Measurements from ENCODE around the gene JAK3. TPM values are rescaled to one million over a fixed set of nuclear protein-coding genes. Genes with fewer than 3 reads are reported as not detected.

The JAK3 gene
- total RNA-seq, 2 donors from 2014 or later = 1.5 to 10.1 TPM

DNA sequence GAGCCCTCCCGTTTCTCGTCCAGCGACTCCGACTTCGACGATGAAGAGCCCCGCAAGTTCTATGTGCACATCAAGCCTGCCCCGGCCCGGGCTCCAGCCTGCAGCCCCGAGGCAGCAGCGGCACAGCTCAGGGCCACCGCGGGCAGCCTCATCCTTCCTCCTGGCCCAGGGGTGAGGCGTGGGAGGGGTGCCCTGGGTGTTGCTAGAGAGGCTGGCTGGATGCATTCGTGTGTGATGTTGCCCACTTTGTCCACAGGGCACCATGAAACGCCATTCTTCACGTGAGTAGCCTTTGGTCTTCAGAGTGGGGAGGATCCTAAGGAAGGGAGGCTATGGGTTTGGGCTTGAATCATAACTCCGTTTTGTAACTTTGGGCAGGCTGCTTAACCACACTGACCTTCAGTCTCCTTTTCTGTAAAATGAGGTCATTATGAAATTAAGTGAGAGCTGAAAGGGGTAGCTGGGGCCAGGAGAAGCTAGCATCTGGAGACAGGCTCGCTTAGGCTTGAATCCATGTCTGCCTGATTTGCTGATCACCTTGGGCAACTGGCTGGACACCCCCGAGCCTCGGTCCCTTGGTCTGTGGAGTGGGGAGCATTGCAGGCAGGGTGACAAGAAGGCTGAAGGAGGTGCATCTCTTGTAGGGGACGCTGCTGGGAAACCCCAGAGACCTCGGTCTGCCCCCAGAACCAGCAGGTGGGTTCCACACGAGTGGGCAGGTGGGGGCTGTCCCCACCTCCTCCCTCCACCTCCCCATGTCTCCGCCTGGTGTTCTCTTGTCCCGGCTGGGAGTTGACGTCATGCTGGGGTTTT, 71.6 kb downstream of the JAK3 start:
- intact Hi-C loops (cut with DNase I) = loop anchor here (10.0 kb wide), 1 partner anchor 171 kb away; no protein-coding TSS in a partner anchor
- Histone ChIP-seq H3K27ac (no peak overlapping the region), H3K4me1 (replicated peaks) (no peaks in the 10 kb centered on the region), H3K4me3 (no peak overlapping the region), H3K9me3 (no peaks in the 10 kb centered on the region), H3K27me3 (replicated peaks; ENCODE audit: insufficient read depth) (peaks cover 2% of the 10 kb centered on the region), H3K36me3 (no peaks in the 10 kb centered on the region)
- TF ChIP-seq POLR2AphosphoS5 (IDR thresholded peaks at IDR 0.05) = no peak
- no peak for TF ChIP-seq POLR2A (IDR thresholded peaks at IDR 0.05)
- TF ChIP-seq, protein P1, sequence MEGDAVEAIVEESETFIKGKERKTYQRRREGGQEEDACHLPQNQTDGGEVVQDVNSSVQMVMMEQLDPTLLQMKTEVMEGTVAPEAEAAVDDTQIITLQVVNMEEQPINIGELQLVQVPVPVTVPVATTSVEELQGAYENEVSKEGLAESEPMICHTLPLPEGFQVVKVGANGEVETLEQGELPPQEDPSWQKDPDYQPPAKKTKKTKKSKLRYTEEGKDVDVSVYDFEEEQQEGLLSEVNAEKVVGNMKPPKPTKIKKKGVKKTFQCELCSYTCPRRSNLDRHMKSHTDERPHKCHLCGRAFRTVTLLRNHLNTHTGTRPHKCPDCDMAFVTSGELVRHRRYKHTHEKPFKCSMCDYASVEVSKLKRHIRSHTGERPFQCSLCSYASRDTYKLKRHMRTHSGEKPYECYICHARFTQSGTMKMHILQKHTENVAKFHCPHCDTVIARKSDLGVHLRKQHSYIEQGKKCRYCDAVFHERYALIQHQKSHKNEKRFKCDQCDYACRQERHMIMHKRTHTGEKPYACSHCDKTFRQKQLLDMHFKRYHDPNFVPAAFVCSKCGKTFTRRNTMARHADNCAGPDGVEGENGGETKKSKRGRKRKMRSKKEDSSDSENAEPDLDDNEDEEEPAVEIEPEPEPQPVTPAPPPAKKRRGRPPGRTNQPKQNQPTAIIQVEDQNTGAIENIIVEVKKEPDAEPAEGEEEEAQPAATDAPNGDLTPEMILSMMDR (IDR thresholded peaks at IDR 0.05) = no peak
- no peak for DNase-seq (ENCODE audit: low spot score)
- 74% methylated on average over 26 of the region's 27 CpGs for WGBS

DNA sequence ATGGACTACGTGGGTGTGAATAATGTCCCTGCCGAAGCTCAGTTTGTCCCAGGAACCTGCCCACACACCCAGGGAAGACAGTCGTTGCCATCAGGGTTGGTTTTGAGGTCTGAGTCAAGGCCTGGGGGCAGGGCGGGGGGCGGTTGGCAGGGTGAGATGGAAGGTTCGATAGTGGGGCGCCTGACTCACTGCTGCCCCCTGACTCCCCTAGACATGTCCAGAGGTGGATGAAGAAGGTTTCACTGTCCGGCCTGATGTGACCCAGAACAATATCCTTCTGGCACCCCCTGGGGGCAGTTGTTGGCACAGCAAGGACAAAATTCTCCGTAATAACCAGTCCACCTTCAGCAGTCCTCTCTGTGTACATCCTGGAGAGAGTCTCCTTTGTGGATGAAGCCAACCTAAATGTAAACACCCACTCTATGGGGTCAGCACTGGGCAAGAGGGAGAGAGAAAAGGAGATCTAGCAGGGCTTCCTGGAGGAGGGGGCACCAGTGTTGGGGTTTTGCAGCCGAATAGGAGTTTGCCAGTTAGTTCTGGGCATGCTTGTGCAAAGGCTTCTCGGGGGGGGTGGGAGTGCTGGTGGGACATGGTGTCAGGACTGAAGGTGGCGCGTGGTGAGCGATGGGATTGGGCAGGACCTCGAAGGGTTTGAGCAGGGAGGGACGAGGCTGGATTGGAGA, 72.4 kb downstream of the JAK3 start:
- DNase-seq (ENCODE audit: low spot score) = no peak
- WGBS = 67% methylated on average over 15 of the region's 16 CpGs
- Histone ChIP-seq H3K4me1 (replicated peaks) (no peaks in the 10 kb centered on the region), H3K9me3 (no peaks in the 10 kb centered on the region), H3K36me3 (no peaks in the 10 kb centered on the region), H3K27ac (no peak overlapping the region), H3K4me3 (no peak overlapping the region), H3K27me3 (replicated peaks; ENCODE audit: insufficient read depth) (peaks cover 2% of the 10 kb centered on the region)
- intact Hi-C loops (cut with DNase I) = loop anchor here (10.0 kb wide), 1 partner anchor 171 kb away; no protein-coding TSS in a partner anchor
- TF ChIP-seq POLR2AphosphoS5 (IDR thresholded peaks at IDR 0.05) = no peak
- TF ChIP-seq, protein P1 (IDR thresholded peaks at IDR 0.05) = no peak
- TF ChIP-seq POLR2A (IDR thresholded peaks at IDR 0.05) = no peak

Small RNAs within 50 kb of the gene (small RNA-seq; reads per million reads assigned to genes)
- gene SNORA68 = 0 reads per million in 2 donors

Other genes with a start within 250 kb of the JAK3 start
- 1 to 10 TPM in 1 of 2 donors, under 1 TPM in 1; 0.14 to 2.4 TPM for gene UNC13A, start 159.6 kb downstream of the JAK3 start, total RNA-seq
- 10 to 100 TPM; 34.9 to 61.1 TPM for gene MAP1S, start 128.5 kb downstream of the JAK3 start, total RNA-seq
- 10 to 100 TPM in 1 of 2 donors, 1 to 10 TPM in 1; 1.3 to 10.7 TPM for gene FCHO1, start 96.5 kb downstream of the JAK3 start, total RNA-seq
- 10 to 100 TPM in 1 of 2 donors, 1 to 10 TPM in 1; 5.2 to 11.9 TPM for gene B3GNT3, start 52.8 kb downstream of the JAK3 start, total RNA-seq
- 100 to 1,000 TPM in 1 of 2 donors, not detected in 1; 117 TPM for gene INSL3, start 26.5 kb downstream of the JAK3 start, total RNA-seq
- 1,000 to 10,000 TPM; 1,351 to 1,892 TPM for gene RPL18A, start 11.9 kb upstream of the JAK3 start, total RNA-seq
- 1 to 10 TPM in 1 of 2 donors, not detected in 1; 1.2 TPM for gene SLC5A5, start 24.0 kb upstream of the JAK3 start, total RNA-seq
- 10 to 100 TPM; 48.7 to 52.2 TPM for gene CCDC124, start 85.0 kb upstream of the JAK3 start, total RNA-seq
- 1 to 10 TPM in 1 of 2 donors, under 1 TPM in 1; 0.36 to 5.6 TPM for gene KCNN1, start 119.1 kb upstream of the JAK3 start, total RNA-seq
- gene ARRDC2, start 160.2 kb upstream of the JAK3 start, total RNA-seq = 10 to 100 TPM; 57.1 to 75.9 TPM
- under 1 TPM; 0.62 to 0.73 TPM for gene IL12RB1, start 239.0 kb upstream of the JAK3 start, total RNA-seq
- 10 to 100 TPM in 1 of 2 donors, 1 to 10 TPM in 1; 6.1 to 10.8 TPM for gene MAST3, start 249.8 kb upstream of the JAK3 start, total RNA-seq